PC-3 (cell line): Measurements from ENCODE around the gene FOXM1.

ENCODE experiments used
- EZH2 ChIP-seq: fragments of 300-600 bp; sonication (generic); IDR thresholded peaks from one replicate; pipeline ENCODE4 v1.6.1; 2017; ENCODE audit warnings: antibody characterized with exemption, mild to moderate bottlenecking, low read length; ENCODE audit not compliant: unreplicated experiment
- TF ChIP-seq, protein P1 (sequence below): fragments of 300-600 bp; sonication (generic); conservative IDR thresholded peaks from 2 replicates; pipeline ENCODE4 v1.5.1; 2017; ENCODE audit warnings: antibody characterized with exemption, low read depth, mild to moderate bottlenecking, low read length

DNA sequence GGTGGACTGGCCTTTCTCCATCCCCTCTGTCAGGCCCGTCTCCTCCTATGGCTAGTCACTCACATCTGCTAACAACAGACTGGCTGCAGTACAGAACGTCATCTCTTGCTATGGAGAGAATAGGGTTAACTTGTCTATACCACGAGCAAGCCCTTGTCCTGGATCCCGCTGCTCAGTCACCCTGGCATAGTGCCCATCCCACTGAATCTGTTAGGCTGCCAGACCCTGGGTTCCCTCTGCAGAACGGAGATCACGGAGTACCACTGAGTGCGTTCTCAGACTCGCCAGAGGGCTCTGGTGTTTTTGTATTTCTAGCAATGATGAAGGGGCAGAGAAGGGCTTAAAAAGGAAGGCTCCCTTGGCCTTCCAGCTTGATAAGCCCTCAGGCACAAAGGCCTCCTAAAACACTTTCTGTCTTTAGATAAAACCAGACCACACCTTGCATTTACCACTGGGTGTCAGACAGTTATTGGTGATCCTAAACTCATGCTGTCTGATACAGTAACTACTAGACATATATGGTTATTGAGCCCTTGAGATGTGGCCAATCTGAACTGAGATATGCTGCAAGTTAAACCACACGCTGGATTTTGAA lies 35.8 kb downstream of the FOXM1 start:
- TF ChIP-seq, protein P1, sequence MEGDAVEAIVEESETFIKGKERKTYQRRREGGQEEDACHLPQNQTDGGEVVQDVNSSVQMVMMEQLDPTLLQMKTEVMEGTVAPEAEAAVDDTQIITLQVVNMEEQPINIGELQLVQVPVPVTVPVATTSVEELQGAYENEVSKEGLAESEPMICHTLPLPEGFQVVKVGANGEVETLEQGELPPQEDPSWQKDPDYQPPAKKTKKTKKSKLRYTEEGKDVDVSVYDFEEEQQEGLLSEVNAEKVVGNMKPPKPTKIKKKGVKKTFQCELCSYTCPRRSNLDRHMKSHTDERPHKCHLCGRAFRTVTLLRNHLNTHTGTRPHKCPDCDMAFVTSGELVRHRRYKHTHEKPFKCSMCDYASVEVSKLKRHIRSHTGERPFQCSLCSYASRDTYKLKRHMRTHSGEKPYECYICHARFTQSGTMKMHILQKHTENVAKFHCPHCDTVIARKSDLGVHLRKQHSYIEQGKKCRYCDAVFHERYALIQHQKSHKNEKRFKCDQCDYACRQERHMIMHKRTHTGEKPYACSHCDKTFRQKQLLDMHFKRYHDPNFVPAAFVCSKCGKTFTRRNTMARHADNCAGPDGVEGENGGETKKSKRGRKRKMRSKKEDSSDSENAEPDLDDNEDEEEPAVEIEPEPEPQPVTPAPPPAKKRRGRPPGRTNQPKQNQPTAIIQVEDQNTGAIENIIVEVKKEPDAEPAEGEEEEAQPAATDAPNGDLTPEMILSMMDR = no peak
- no peak for TF ChIP-seq EZH2
